K562 (cell line): Measurements from ENCODE around the gene ZNF48. TPM values are rescaled to one million over a fixed set of nuclear protein-coding genes. Genes with fewer than 3 reads are reported as not detected.
A peak's percentile ranks its signal among the peaks of the same experiment; 100 is the strongest.

Source experiments
- CHD2 ChIP-seq: IDR thresholded peaks from 2 replicates; pipeline ENCODE4 v1.6.1; 2011; ENCODE audit warnings: low read depth, low read length
- CREB3 ChIP-seq: fragments of 450-650 bp; conservative IDR thresholded peaks from 2 replicates; pipeline ENCODE4 v1.6.1; 2016; ENCODE audit warnings: missing genetic modification characterization, low read depth, mild to moderate bottlenecking, missing compliant biosample characterization, moderate library complexity
- EHMT2 ChIP-seq: fragments of 450-650 bp; IDR thresholded peaks from 2 replicates; pipeline ENCODE4 v1.6.1; 2018; ENCODE audit warnings: antibody characterized with exemption
- ELK3 ChIP-seq: fragments of 450-650 bp; formaldehyde crosslinking; IDR thresholded peaks from 2 replicates; pipeline ENCODE4 v1.4.0; 2020; ENCODE audit warnings: mild to moderate bottlenecking
- ESRRA ChIP-seq: fragments of 450-650 bp; IDR thresholded peaks from 2 replicates; pipeline ENCODE4 v1.6.1; 2014; ENCODE audit warnings: low read depth, mild to moderate bottlenecking, moderate library complexity, borderline replicate concordance
- EZH2 ChIP-seq: IDR thresholded peaks from 2 replicates; pipeline ENCODE4 v1.6.1; 2012; ENCODE audit warnings: low read depth, mild to moderate bottlenecking, inconsistent platforms, low read length, borderline replicate concordance
- LARP7 ChIP-seq: fragments of 450-650 bp; IDR thresholded peaks from 2 replicates; pipeline ENCODE4 v1.6.1; 2016
- MAFF ChIP-seq: IDR thresholded peaks from 2 replicates; pipeline ENCODE4 v1.6.1; 2012; ENCODE audit warnings: low read length, improper control_type of control experiment
- NCOR1 ChIP-seq: fragments of 450-650 bp; IDR thresholded peaks from 2 replicates; pipeline ENCODE4 v1.6.1; 2016; ENCODE audit warnings: mild to moderate bottlenecking, moderate library complexity
- NFIC ChIP-seq: fragments of 450-650 bp; IDR thresholded peaks from 2 replicates; pipeline ENCODE4 v1.6.1; 2017; ENCODE audit warnings: mild to moderate bottlenecking, inconsistent platforms
- NUFIP1 ChIP-seq: fragments of 450-650 bp; IDR thresholded peaks from 2 replicates; pipeline ENCODE4 v1.6.1; 2018; ENCODE audit not compliant: partially characterized antibody
- SMARCA4 ChIP-seq: fragments of 450-650 bp; IDR thresholded peaks from 2 replicates; pipeline ENCODE4 v1.6.1; 2016
- SMARCB1 ChIP-seq: IDR thresholded peaks from 2 replicates; pipeline ENCODE4 v1.6.1; 2011; ENCODE audit warnings: improper control_type of control experiment, low read depth; ENCODE audit not compliant: insufficient read length
- TCF15 ChIP-seq: fragments of 250-450 bp; sonication (Bioruptor Pico); IDR thresholded peaks from 2 replicates; pipeline ENCODE4 v1.8.0; 2022; ENCODE audit warnings: moderate library complexity, mild to moderate bottlenecking, inconsistent platforms
- TRIM28 ChIP-seq: fragments of 450-650 bp; IDR thresholded peaks from 2 replicates; pipeline ENCODE4 v1.6.1; 2017
- ZBTB2 ChIP-seq: fragments of 450-650 bp; IDR thresholded peaks from 2 replicates; pipeline ENCODE4 v1.6.1; 2016; ENCODE audit warnings: antibody characterized with exemption
- ZC3H4 ChIP-seq: sonication (generic); formaldehyde crosslinking; IDR thresholded peaks from 2 replicates; pipeline ENCODE4 v1.9.0; 2021; ENCODE audit warnings: missing genetic modification reagents, borderline replicate concordance
- ZKSCAN3 ChIP-seq: fragments of 250-450 bp; sonication (Bioruptor Pico); IDR thresholded peaks from 2 replicates; pipeline ENCODE4 v1.4.0; 2020
- ZNF121 ChIP-seq: sonication (generic); formaldehyde crosslinking; conservative IDR thresholded peaks from 2 replicates; pipeline ENCODE4 v1.8.0; 2022; ENCODE audit warnings: missing genetic modification reagents
- ZNF282 ChIP-seq: sonication (generic); formaldehyde crosslinking; IDR thresholded peaks from 2 replicates; pipeline ENCODE4 v1.8.1; 2023; ENCODE audit warnings: missing genetic modification reagents
- ZNF316 ChIP-seq: fragments of 450-650 bp; IDR thresholded peaks from 2 replicates; pipeline ENCODE4 v1.6.1; 2016
- polyA plus RNA-seq, 8 experiments: library from polyadenylated mRNA; depleted of rRNA in 4 of 8; stranded (reverse) in 5 of 8; unstranded in 3 of 8; fragments of >200 nt; fragmentation: Nextera tagmentation in 2 of 8; fragmentation: Illumina TruSeq in 1 of 8; extraction: Ambion mirVana in 2 of 8; extraction: Trizol in 1 of 8; gene quantifications; 2 replicates each; pipeline versions ENCODE4 v1.2.1 to v1.2.3, GENCODE V29; 2011 to 2014; ENCODE audit warnings: inconsistent platforms in 1 of 8, missing spikeins in 1 of 8
- total RNA-seq, 7 experiments: library from RNA; depleted of rRNA in 6 of 7; stranded (reverse); fragments of >200 nt in 6 of 7; fragmentation: Illumina TruSeq in 2 of 7; extraction: Trizol in 2 of 7; gene quantifications; 2 replicates each; pipeline versions ENCODE4 v1.2.1 to v1.2.3, GENCODE V29; 2011 to 2021; ENCODE audit warnings: low replicate concordance in 1 of 7
- TF ChIP-seq, protein P1 (sequence below): fragments of 450-650 bp; IDR thresholded peaks from 2 replicates; pipeline ENCODE4 v1.6.1; 2016
- TF ChIP-seq, protein P2 (sequence below), 2 experiments: fragments of 450-650 bp in 1 of 2; IDR thresholded peaks; 2 replicates each; pipeline ENCODE4 v1.6.1; 2011 to 2017; ENCODE audit warnings: low read depth in 2 of 2, antibody characterized with exemption in 1 of 2, borderline replicate concordance in 1 of 2, low read length in 1 of 2, mild to moderate bottlenecking in 1 of 2, mixed read lengths in 1 of 2; ENCODE audit not compliant: control insufficient read depth in 1 of 2

ZNF48 gene
- total and polyA plus RNA-seq, 9 of the 15 experiments (the other 6 are each of a cell fraction or from before 2014, with no cell fraction given): 0.38 to 11.6 (median 4.7) TPM

DNA sequence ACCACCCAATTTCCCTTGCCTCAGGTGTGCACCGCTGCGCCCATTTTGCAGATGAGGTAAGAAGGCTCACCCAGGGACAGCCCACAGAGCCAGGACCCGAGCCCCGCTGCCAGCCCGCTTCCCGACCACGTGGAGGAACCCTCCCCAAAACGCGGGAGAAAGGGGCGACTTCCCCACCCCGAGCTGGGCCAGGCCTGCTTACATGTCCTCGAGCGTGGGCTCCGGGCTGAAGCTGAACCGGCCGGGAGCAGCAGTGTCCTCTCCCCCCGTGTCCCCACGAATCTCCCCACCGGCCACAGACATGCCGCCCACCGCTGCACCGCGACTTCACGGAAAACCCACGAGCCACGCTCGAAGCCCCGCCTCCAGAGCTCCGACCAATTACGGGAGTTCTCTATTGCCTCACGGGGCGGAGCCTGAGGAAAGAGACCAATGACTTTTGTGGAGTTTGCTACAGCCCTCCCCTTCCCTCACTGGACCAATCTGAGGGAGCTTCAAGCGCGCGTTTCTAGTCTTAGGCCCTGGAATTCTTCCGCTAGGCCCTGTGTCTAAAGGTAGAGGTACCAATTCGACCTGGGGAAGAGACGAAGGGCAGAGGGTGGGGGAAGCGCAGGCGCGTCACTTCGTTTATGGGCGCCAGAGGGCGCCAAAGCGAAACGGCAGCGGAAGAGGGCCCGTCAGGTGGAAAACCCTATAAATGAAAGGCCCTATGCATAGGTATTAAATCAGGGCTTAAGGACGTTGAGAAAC is 34.6 kb downstream of the ZNF48 start, which contains the start of gene DCTPP1 (continued):
- TF ChIP-seq SMARCA4: peak; percentile 75
- no peak for TF ChIP-seq LARP7
- no peak for TF ChIP-seq ZNF121
- TF ChIP-seq ESRRA: peak; percentile 93
- TF ChIP-seq EZH2: no peak
- TF ChIP-seq ZNF282 (CRISPR knock-in tag): no peak
- TF ChIP-seq, protein P1, sequence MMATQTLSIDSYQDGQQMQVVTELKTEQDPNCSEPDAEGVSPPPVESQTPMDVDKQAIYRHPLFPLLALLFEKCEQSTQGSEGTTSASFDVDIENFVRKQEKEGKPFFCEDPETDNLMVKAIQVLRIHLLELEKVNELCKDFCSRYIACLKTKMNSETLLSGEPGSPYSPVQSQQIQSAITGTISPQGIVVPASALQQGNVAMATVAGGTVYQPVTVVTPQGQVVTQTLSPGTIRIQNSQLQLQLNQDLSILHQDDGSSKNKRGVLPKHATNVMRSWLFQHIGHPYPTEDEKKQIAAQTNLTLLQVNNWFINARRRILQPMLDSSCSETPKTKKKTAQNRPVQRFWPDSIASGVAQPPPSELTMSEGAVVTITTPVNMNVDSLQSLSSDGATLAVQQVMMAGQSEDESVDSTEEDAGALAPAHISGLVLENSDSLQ: no peak; the same call in 1 of the 2 replicates
- TF ChIP-seq NCOR1: 0 out of 2 replicates have a peak, but pooled peaks have one; percentile 2
- TF ChIP-seq TRIM28: no peak
- TF ChIP-seq ZNF316: no peak
- no peak for TF ChIP-seq NFIC
- TF ChIP-seq SMARCB1: no peak
- no peak for TF ChIP-seq ZKSCAN3 (CRISPR knock-in tag)
- no peak for TF ChIP-seq TCF15 (CRISPR knock-in tag)
- TF ChIP-seq ZBTB2: peak; percentile 84
- TF ChIP-seq ELK3 (CRISPR knock-in tag): no peak
- TF ChIP-seq, protein P2, sequence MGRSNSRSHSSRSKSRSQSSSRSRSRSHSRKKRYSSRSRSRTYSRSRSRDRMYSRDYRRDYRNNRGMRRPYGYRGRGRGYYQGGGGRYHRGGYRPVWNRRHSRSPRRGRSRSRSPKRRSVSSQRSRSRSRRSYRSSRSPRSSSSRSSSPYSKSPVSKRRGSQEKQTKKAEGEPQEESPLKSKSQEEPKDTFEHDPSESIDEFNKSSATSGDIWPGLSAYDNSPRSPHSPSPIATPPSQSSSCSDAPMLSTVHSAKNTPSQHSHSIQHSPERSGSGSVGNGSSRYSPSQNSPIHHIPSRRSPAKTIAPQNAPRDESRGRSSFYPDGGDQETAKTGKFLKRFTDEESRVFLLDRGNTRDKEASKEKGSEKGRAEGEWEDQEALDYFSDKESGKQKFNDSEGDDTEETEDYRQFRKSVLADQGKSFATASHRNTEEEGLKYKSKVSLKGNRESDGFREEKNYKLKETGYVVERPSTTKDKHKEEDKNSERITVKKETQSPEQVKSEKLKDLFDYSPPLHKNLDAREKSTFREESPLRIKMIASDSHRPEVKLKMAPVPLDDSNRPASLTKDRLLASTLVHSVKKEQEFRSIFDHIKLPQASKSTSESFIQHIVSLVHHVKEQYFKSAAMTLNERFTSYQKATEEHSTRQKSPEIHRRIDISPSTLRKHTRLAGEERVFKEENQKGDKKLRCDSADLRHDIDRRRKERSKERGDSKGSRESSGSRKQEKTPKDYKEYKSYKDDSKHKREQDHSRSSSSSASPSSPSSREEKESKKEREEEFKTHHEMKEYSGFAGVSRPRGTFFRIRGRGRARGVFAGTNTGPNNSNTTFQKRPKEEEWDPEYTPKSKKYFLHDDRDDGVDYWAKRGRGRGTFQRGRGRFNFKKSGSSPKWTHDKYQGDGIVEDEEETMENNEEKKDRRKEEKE (IDR thresholded peaks at IDR 0.05; ENCODE audit: borderline replicate concordance in 1 of 2, control insufficient read depth in 1 of 2, low read depth in 2 of 2, low read length in 1 of 2): no peak; a peak in 1 of 4 replicates
- TF ChIP-seq CREB3 (tag): no peak
- no peak for TF ChIP-seq NUFIP1
- no peak for TF ChIP-seq ZC3H4 (CRISPR knock-in tag)
- TF ChIP-seq CHD2: peak; percentile 73; the same call in 1 of the 2 replicates
- TF ChIP-seq MAFF: no peak
- TF ChIP-seq EHMT2: no peak
